NT2/D1 (cell line): Measurements from ENCODE around the gene PLXNA2.

ENCODE experiments used
- SUZ12 ChIP-seq: IDR thresholded peaks from 2 replicates; pipeline ENCODE4 v1.6.1; 2011; ENCODE audit not compliant: insufficient read length, insufficient read depth; ENCODE audit errors: extremely low read depth
- YY1 ChIP-seq: IDR thresholded peaks from 2 replicates; pipeline ENCODE4 v1.6.1; 2011; ENCODE audit not compliant: insufficient read length, insufficient read depth

DNA sequence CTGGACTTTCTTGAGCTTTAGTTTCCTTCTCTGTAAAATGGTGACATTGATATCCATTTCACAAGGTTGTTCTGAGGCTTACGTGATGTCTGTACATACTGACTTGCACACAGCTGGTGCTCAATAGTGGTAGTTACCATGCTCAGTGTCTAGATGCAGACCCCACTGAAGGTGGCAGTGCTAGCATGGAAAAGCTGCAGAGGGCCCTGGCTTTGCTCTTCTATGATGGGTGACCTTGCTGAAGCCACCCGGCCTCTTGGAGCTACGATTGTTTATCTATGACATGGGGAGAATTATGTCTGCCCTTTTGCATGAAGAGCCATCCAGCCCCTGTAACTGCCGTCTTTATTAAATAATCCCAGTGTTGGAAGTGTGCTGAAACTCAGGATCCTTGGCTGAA is 131.8 kb downstream of the PLXNA2 start:
- TF ChIP-seq YY1, result no peak
- no peak for TF ChIP-seq SUZ12
